Kidney (tissue), 14 donors: ENCODE data around the gene PYROXD2. TPM values are rescaled to one million over a fixed set of nuclear protein-coding genes. Genes with fewer than 3 reads are reported as not detected.

Experiments used
- DNase-seq, 5 donors: peaks; one replicate each; pipeline ENCODE4 v3.0.0-alpha.2; 2013 to 2020
- FAIRE-seq: peaks from 2 replicates; lab custom pipeline; 2012; peaks lifted over from hg19 to GRCh38; lab: Jason Lieb, UNC
- H3K27ac ChIP-seq, 2 donors: one replicate each; pipeline ENCODE4 v1.7.0; 2013; ENCODE audit warnings: low read depth in 2 of 2, low read length in 2 of 2, inconsistent platforms in 1 of 2
- H3K27me3 ChIP-seq: one replicate; pipeline ENCODE4 v1.7.1; 2013; ENCODE audit warnings: low read length, inconsistent platforms; ENCODE audit not compliant: control insufficient read depth, insufficient read depth
- H3K36me3 ChIP-seq, 3 donors: one replicate each; pipeline versions ENCODE4 v1.7.0 to v1.7.1; 2013; ENCODE audit warnings: low read length in 3 of 3, control low read depth in 1 of 3, inconsistent platforms in 1 of 3; ENCODE audit not compliant: insufficient read depth in 3 of 3, control insufficient read depth in 2 of 3
- H3K4me1 ChIP-seq, 3 donors: one replicate each; pipeline versions ENCODE4 v1.7.0 to v1.7.1; 2013; ENCODE audit warnings: low read length in 3 of 3, inconsistent platforms in 1 of 3, low read depth in 1 of 3; ENCODE audit not compliant: control insufficient read depth in 2 of 3, insufficient read depth in 2 of 3
- H3K4me3 ChIP-seq, 3 donors: one replicate each; pipeline versions ENCODE4 v1.7.0 to v1.8.1; 2013; ENCODE audit warnings: low read length in 3 of 3, control low read depth in 1 of 3, inconsistent platforms in 1 of 3
- H3K9ac ChIP-seq, 3 donors: one replicate each; pipeline versions ENCODE4 v1.7.0 to v1.7.1; 2013; ENCODE audit warnings: low read length in 3 of 3, control low read depth in 1 of 3, inconsistent platforms in 1 of 3
- H3K9me3 ChIP-seq, 3 donors: one replicate each; pipeline versions ENCODE4 v1.7.0 to v1.7.1; 2013; ENCODE audit warnings: low read length in 3 of 3, control low read depth in 1 of 3, inconsistent platforms in 1 of 3; ENCODE audit not compliant: control insufficient read depth in 2 of 3, insufficient read depth in 1 of 3
- CTCF ChIP-seq: IDR thresholded peaks from 3 replicates; pipeline ENCODE4 v1.5.1; 2012; ENCODE audit warnings: mild to moderate bottlenecking, moderate library complexity, borderline replicate concordance; ENCODE audit not compliant: insufficient read depth; ENCODE audit errors: extremely low read depth
- intact Hi-C: fragments of 100-400 bp; cut with DNase I; formaldehyde crosslinking; loops from one replicate; pipeline ENCODE4 v1.11.1; 2022
- polyA plus RNA-seq: library from polyadenylated mRNA; stranded (reverse); fragments of 350-450 nt; fragmentation: Illumina TruSeq; extraction: RNeasy Lipid Tissue Mini Kit (QIAGEN cat#74804); gene quantifications from one replicate; pipeline ENCODE4 v1.2.3, GENCODE V29; 2014; ENCODE audit warnings: low read depth, low replicate concordance; ENCODE audit not compliant: insufficient read depth
- total RNA-seq: library from RNA; stranded (reverse); fragmentation: NEBNext Ultra II Directional; extraction: Animal tissue kit (Norgen Biotek cat#: 25700); gene quantifications from one replicate; pipeline ENCODE4 v1.2.1, GENCODE V29; 2021
- donor health status: control.
- donor health status: control.
- donor health status: control.
- donor health status: control.
- donor health status: control.
- donor health status: DM: yes; HTN: yes; CAD: no.
- donor health status: Normal renal cell carcinoma (clear cell type).

PYROXD2 gene
- total and polyA plus RNA-seq, 2 donors from 2014 or later, result 7.8 to 14.1 TPM

GRCh38 chr10:98380493-98381339 is 34.3 kb downstream of the PYROXD2 start:
- intact Hi-C loops, result no loop called here
- peaks cover 0 to 2% (median 0%) of the 10 kb centered on the region in 3 donors for H3K4me1 ChIP-seq
- DNase-seq (peak in 1 of 5 donors; percentile 27), FAIRE-seq (no peak)
- no peak overlapping the region for H3K9ac ChIP-seq
- no peaks in the 10 kb centered on the region for H3K9me3 ChIP-seq
- H3K27me3 ChIP-seq, result no peaks in the 10 kb centered on the region
- H3K36me3 ChIP-seq, result no peaks in the 10 kb centered on the region
- TF ChIP-seq CTCF, result no peak
- no peak overlapping the region for H3K4me3 ChIP-seq
- H3K27ac ChIP-seq, result no peak overlapping the region

- H3K27me3 ChIP-seq, result no peaks in the 10 kb centered on the region
- intact Hi-C loops, result no loop called here
- FAIRE-seq (no peak), DNase-seq (no peak)
- TF ChIP-seq CTCF, result no peak
- no peak overlapping the region for H3K27ac ChIP-seq
- peaks cover 0 to 2% (median 0%) of the 10 kb centered on the region in 3 donors for H3K4me1 ChIP-seq
- H3K4me3 ChIP-seq, result no peak overlapping the region
- H3K36me3 ChIP-seq, result no peaks in the 10 kb centered on the region
- H3K9ac ChIP-seq, result no peak overlapping the region
- no peaks in the 10 kb centered on the region for H3K9me3 ChIP-seq
Measured at GRCh38 chr10:98378722-98379121, 36.3 kb downstream of the PYROXD2 start.

- Histone ChIP-seq H3K27ac (no peak overlapping the region), H3K27me3 (no peaks in the 10 kb centered on the region), H3K9me3 (no peaks in the 10 kb centered on the region), H3K9ac (no peak overlapping the region), H3K4me1 (peaks cover 0 to 2% (median 0%) of the 10 kb centered on the region in 3 donors), H3K4me3 (no peak overlapping the region), H3K36me3 (no peaks in the 10 kb centered on the region)
- no peak for FAIRE-seq
- intact Hi-C loops, result no loop called here
- TF ChIP-seq CTCF, result no peak
- DNase-seq, result no peak
Measured at GRCh38 chr10:98377536-98377935, 37.4 kb downstream of the PYROXD2 start.
